GM21576 (cell line): ENCODE results near the gene XYLT2.

Source experiments
- ATAC-seq: cut with Tn5 transposase; IDR thresholded peaks from one replicate; pipeline ENCODE4 v1.9.1; 2021; ENCODE audit warnings: mild to moderate bottlenecking, moderate library complexity; ENCODE audit not compliant: unreplicated experiment

Gene XYLT2

GRCh38 chr17:50348522-50349242, 2.8 kb downstream of the XYLT2 start:
- ATAC-seq: no peak

DNA sequence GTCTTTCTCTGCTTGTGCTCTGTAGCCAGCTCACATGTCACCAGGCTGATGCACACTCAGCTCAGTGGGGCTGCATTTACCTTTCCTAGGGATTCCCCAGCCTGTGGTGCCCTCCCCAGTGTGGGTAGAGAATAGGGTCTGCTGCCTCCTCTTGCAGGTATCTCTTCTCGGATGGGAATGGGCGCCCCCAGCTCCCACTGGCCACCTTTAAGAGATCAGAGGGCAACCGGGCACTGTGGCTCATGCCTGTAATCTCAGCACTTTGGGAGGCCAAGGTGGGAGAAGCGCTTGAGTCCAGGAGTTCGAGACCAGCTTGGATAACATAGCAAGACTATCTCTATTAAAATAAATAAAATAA, 3.3 kb downstream of the XYLT2 start:
- ATAC-seq: no peak

DNA sequence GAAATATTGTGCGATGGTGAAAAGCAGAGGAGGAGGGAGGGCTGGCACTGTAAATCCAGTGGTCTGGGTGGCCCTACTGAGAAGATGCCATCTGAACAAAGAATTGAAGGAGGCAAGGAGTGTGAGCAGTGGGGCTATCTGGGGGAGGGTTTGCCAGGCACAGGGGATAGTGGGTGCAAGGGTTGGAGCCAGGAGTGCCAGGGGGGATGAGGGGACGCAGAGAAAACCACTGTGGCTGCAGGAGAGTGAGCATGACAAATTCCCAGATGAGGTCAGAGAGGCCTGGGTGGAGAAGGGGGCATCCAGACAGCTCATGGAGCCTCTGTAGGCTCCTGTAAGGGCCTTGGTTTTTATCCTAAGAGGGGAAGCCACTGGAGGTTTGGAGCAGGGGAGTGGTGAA, 4.8 kb downstream of the XYLT2 start:
- no peak for ATAC-seq

DNA sequence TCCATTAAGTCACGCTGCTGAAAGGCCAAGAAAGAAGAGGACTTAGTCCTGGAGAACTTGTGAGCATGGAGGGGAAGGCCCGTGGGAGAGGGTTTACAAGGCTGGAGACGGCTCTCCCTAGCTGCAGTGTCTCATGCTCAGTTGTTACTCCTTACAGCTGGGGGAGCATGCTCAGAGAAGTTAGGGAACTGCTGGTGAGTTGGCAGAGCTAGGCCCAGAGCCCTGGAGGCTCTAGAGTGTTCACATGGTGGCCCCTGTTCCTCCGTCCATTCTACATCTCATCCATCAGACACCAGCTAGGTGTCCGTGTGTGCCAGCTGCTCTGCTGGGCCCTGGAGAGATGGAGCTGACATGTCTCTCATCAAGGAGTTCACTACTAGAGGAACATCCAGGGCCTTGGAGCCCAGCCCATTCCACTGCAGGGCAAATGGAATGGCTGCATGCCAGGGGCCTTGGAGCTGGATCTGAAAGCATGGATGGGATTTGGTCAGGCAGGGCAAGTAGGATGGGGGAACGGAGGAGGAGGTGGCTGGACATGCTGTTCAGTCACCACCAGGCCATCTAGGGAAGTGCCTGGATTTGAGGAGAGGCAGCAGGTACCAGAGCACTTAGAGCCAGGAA, 6.3 kb downstream of the XYLT2 start:
- no peak for ATAC-seq

DNA sequence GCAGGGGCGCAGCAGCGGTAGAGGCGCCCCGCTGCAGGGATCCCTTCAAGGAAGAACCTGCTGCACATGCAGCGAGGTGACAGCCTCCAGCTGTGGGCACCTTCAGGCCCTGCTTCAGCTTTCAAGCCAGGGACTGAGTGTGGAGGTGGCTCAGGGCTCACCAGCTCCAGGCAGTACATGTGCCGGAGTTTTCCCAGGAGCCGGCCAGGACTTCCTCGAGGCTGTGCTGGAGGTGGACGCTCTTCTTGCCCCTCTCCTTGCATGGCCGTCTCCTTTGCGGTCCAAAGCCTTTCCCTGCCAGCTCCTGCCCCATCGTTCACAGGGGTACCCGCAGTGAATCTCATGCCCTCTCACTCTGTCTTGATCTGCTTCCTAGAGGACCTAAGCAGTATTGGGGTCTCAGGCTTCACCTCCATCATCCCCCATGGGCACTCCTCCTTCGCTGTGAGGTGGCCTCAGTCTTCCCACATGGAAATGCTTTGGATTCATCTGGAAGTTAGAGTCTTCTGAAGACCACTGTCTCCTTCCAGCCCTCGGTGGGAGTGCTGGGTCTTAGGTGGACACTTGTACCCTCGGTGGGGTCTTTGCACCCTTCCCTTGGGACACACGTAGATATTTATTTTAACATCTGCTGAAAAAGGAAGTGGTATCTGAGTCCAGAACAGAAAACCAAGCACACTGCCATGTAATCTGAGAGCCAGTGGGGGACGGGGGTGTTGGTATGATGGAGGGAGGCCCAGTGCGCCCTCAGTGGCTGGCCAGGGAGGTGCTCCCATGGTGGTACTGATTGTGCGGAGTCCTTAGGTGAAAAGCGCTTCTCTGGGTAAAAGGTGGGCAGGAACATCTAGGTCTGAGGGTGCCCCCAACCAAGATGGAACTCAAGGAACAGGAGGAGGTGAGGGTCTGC, 7.0 kb downstream of the XYLT2 start:
- ATAC-seq: no peak

- no peak for ATAC-seq
These were observed 7.8 kb downstream of the XYLT2 start for GRCh38 chr17:50353600-50354195.

DNA sequence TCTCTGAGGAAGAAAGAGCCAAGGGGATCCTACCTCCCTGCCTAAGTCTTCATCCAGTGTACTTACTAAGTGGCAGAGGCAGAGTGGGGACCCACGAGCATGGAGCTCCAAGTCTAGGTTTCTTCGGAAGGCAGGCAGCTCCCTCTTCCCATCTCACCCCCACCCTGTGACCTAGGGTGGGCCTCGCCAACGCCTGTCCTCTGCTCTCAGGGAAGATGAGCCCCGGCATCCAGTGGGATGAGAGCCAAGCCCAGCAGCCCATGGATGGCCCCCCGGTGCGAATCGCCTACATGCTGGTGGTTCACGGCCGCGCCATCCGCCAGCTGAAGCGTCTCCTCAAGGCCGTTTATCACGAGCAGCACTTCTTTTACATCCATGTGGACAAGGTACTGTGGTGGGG, 8.3 kb downstream of the XYLT2 start:
- no peak for ATAC-seq

- no peak for ATAC-seq
These were observed 8.8 kb downstream of the XYLT2 start for GRCh38 chr17:50354776-50355175.

GRCh38 chr17:50355336-50355700, 9.4 kb downstream of the XYLT2 start:
- no peak for ATAC-seq

DNA sequence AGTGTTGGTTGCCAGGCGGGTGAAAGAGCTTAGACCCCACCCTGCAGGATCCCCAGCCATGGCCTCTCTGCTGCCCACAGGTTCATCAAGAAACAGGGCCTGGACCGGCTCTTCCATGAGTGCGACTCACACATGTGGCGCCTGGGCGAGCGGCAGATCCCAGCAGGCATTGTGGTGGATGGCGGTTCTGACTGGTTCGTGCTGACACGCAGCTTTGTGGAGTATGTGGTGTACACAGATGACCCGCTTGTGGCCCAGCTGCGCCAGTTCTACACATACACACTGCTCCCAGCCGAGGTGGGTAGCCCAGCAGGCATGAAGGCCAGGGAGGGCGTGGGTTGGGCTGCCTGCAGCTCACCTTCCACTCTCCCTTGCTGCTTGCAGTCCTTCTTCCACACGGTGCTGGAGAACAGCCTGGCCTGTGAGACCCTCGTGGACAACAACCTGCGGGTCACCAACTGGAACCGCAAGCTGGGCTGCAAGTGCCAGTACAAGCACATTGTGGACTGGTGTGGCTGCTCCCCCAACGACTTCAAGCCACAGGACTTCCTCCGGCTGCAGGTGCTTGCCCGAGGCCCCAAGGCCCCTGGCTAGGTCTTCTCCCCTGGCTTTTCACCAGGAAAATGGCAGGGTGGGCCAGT, 9.9 kb downstream of the XYLT2 start:
- no peak for ATAC-seq

GRCh38 chr17:50356418-50356817, 10.5 kb downstream of the XYLT2 start:
- ATAC-seq: no peak

DNA sequence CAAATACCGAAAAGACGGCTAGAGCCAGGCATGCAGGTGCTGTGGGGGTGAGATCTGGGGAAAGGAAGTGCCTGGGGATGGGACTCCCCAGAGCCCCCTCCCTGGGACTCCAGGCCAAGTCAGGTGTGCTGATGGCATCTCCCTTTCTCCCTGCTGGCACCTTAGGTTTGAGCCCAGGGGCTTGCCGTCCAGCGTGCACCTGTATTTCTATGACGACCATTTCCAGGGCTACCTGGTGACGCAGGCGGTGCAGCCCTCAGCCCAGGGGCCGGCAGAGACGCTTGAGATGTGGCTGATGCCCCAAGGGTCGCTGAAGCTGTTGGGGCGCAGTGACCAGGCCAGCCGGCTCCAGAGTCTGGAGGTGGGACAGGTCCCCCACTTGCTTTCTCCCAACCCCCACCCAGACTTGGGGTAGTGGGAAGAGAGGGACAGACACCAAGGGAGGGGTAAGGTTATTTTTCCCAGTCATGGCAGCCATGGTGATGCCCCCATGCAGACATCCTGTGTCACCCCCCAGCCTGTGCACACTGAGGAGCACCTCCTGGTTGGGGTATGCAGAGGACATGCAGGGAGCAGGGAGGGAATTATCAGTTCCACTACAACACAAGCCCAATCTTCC, 11.1 kb downstream of the XYLT2 start:
- ATAC-seq: no peak

DNA sequence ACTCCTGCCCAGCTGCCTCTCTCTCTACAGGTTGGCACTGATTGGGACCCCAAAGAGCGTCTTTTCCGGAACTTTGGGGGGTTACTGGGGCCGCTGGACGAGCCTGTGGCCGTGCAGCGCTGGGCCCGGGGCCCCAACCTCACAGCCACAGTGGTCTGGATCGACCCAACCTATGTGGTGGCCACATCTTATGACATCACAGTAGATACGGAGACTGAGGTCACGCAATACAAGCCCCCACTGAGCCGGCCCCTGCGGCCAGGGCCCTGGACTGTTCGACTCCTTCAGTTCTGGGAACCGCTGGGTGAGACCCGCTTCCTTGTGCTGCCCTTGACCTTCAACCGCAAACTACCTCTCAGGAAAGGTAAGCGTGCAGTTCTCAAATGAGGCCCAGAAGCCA, 12.3 kb downstream of the XYLT2 start:
- no peak for ATAC-seq

- ATAC-seq: no peak
These were observed 13.2 kb downstream of the XYLT2 start for GRCh38 chr17:50359005-50359699.

GRCh38 chr17:50359998-50360461, 14.1 kb downstream of the XYLT2 start:
- no peak for ATAC-seq

DNA sequence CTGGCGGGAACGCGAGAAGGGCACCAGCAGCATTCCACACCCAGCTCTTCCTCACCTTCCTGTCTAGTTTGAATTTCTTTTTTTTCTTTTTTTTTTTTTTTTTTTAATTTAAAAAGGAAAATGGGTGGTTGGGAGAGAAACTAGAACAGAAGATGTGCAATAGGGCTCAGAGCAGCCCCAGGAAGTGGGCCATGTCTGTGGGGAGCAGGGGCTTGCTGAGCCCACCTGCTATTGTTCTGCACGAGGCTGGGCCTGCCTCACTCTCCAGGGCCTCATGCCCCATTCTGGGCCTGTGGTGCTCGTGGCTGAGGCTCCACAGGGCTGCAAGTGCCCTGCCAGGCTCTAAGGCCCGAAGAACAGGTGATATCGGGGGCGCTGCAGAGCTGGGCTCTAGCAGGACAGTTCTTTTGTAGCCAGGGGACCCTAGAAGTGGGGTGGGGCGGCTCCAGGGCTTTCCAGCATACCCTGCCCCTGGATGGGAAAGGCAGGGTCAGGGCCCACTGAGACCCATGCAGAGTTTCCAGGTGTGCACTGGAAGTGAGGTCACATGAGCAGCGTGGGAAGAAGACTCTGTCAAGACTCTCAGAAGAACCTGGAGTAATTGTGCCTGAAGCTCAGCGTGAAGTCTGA, 14.7 kb downstream of the XYLT2 start:
- ATAC-seq: no peak

DNA sequence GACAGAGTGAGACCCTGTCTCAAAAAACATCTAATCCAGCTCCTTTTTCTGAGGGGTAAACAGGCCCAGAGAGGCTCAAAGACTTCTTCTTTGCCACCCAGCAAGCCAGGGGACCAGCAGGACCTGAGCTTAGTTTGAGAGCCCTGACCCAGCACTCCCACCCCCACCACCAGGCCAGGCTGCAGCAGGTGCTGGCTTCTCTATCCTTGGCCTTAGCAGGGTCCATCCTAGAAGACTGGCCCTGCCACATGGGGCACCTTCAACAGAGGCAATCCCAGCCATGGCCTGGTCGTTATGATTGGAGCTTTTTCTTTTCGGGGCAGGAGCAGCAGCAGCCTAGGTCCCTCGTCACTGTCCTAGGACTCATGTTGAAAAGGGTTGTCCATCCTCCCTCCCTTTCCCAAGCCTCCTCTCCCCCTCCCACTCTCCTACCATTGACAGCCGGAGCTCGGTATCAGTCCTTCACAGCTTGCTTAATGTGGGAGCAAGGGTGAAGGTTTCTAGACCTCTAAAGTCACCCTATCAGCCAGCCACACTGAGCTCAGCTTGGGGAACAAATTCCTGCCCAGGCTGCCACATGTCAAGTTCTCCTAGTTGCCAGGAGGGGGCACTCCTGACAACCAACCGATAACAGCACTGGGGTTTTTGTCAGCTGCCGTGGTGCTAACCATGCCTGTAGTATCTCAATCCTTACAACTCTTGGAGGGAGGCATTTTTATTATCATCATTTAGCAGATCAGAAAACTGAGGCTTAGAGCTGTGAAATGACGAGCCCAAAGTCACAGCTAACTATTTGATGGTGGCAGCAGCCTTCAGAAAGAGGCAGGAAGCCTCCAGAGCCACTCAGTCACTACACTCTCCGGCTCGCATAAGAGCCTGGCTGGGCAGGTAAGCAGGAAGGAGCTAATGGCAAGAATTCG, 15.9 kb downstream of the XYLT2 start:
- ATAC-seq: no peak

DNA sequence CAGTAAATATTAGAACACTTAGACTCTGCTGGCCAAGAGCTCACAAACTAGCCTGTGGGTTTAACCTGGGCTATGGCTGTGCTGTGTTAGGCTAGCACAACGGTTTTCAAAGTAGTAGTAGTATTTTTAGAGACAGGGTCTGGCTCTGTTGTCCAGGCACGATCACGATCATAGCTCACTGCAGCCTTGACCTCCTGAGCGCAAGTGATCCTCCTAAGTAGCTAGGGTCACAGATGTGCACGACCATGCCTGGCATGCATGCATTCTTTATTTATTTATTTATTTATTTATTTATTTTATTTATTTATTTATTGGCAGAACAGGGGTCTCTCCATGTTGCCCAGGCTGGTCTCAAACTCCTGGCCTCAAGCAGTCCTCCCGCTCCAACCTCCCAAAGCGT, 16.7 kb downstream of the XYLT2 start:
- ATAC-seq: no peak
